H54 (cell line): ENCODE measurements around the gene TP53INP2.
A peak's percentile ranks its signal among the peaks of the same experiment; 100 is the strongest.
"Not testable (repeated sequence)": the region's sequence is repeated elsewhere in the genome, so short reads cannot be mapped to it uniquely, and the experiment has no call there.

ENCODE experiments used
- DNase-seq: peaks from one replicate; pipeline ENCODE4 v3.0.0; 2011; ENCODE audit warnings: low spot score, mixed read lengths; ENCODE audit not compliant: insufficient read length
- FAIRE-seq: peaks from 3 replicates; lab custom pipeline; 2011; peaks lifted over from hg19 to GRCh38; lab: Jason Lieb, UNC
- POLR2A ChIP-seq: IDR thresholded peaks from 2 replicates; pipeline ENCODE4 v1.6.1; 2011; ENCODE audit warnings: low read depth, mild to moderate bottlenecking, low read length

TP53INP2 gene

GRCh38 chr20:34709831-34710567 lies 5.9 kb downstream of the TP53INP2 start:
- TF ChIP-seq POLR2A: 0 out of 2 replicates have a peak, but pooled peaks have one; percentile 2
- DNase-seq (peak; percentile 48), FAIRE-seq (no peak)

GRCh38 chr20:34710568-34710839 lies 6.4 kb downstream of the TP53INP2 start:
- FAIRE-seq (no peak), DNase-seq (peak; percentile 23)
- TF ChIP-seq POLR2A: no peak

- no peak for DNase-seq
- no peak for TF ChIP-seq POLR2A
- no peak for FAIRE-seq
Measured at GRCh38 chr20:34710861-34711574, 6.9 kb downstream of the TP53INP2 start.

GRCh38 chr20:34711813-34712430 lies 7.8 kb downstream of the TP53INP2 start:
- FAIRE-seq (no peak), DNase-seq (no peak)
- TF ChIP-seq POLR2A: no peak

GRCh38 chr20:34712525-34713192 lies 8.5 kb downstream of the TP53INP2 start:
- no peak for TF ChIP-seq POLR2A
- FAIRE-seq: no peak
- DNase-seq: no peak

GRCh38 chr20:34713194-34713943 lies 9.2 kb downstream of the TP53INP2 start:
- FAIRE-seq: peak; percentile 41
- TF ChIP-seq POLR2A: no peak
- peak; percentile 96 for DNase-seq

GRCh38 chr20:34713944-34714515 lies 9.9 kb downstream of the TP53INP2 start:
- not testable (repeated sequence) for FAIRE-seq, DNase-seq

- DNase-seq: no peak
- no peak for TF ChIP-seq POLR2A
- FAIRE-seq: no peak
Measured at GRCh38 chr20:34715384-34715783, 11.2 kb downstream of the TP53INP2 start.

- no peak for TF ChIP-seq POLR2A
- FAIRE-seq: no peak
- DNase-seq: no peak
Measured at GRCh38 chr20:34716921-34717229, 12.7 kb downstream of the TP53INP2 start.

- DNase-seq (no peak), FAIRE-seq (no peak)
- TF ChIP-seq POLR2A: no peak
Measured at GRCh38 chr20:34717230-34718095, 13.3 kb downstream of the TP53INP2 start.

GRCh38 chr20:34719242-34720017 lies 15.3 kb downstream of the TP53INP2 start:
- FAIRE-seq, DNase-seq: not testable (repeated sequence)

- no peak for FAIRE-seq
- DNase-seq: no peak
- TF ChIP-seq POLR2A: no peak
Measured at GRCh38 chr20:34720266-34720665, 16.1 kb downstream of the TP53INP2 start.

- not testable (repeated sequence) for DNase-seq
Measured at GRCh38 chr20:34722560-34722959, 18.4 kb downstream of the TP53INP2 start.

More at GRCh38 chr20:34722560-34722959, 18.4 kb downstream of the TP53INP2 start:
- not testable (repeated sequence) for FAIRE-seq
